Measurements from ENCODE around the gene NR0B2.

Gene NR0B2

GRCh38 chr1:26911399-26912146, 2.2 kb downstream of the NR0B2 start:
- no peak overlapping the region for H3K4me3 ChIP-seq (replicated peaks in 1 of 2; ENCODE audit: low read depth in 2 of 2, low read length in 2 of 2)
- DNase-seq (ENCODE audit: low read depth in 2 of 2), result no peak
- TF ChIP-seq CTCF (IDR thresholded peaks at IDR 0.05; ENCODE audit: low read depth, low read length), result no peak

DNA sequence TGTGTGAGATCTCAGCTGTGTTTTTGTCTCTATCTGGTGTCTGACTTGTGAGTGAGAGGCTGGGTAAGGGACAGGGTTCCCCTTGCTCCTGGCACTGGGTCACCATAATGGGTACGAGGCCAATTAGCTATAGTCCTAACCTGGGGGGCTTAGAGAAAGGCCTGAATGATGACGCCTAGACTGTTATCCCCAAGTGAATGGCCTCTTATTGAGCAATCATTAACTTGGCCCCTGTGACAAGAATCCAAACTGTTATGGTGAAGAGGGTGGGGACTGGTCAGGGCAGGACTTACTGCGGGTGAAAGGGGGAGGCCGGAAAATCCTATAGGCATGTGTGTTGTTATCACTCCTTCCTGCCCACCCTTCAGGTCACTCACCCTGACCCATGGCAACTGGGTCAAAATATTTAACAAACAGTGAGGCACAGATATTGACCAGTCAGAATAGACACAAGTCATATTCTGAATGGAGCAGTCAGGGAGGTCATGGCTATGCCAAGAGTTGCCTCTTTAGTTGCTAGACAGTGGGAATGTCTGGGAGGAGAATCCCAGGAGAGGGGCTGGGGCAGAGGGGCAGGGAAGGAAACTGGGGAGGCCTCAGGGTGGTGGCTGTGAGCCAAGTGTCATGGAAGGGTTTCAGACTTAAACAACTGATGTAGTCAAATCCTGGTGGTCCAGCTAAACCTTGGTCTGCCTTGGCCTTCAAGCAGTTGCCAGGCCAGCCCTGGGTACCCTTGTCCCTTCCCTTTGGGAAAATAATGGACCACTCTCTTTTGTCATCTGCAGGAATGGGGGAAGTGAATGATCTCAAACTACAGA, 3.2 kb downstream of the NR0B2 start:
- DNase-seq (ENCODE audit: low read depth in 2 of 2), result no peak
- TF ChIP-seq CTCF (IDR thresholded peaks at IDR 0.05; ENCODE audit: low read depth, low read length), result no peak
- H3K4me3 ChIP-seq (replicated peaks in 1 of 2; ENCODE audit: low read depth in 2 of 2, low read length in 2 of 2), result no peak overlapping the region

DNA sequence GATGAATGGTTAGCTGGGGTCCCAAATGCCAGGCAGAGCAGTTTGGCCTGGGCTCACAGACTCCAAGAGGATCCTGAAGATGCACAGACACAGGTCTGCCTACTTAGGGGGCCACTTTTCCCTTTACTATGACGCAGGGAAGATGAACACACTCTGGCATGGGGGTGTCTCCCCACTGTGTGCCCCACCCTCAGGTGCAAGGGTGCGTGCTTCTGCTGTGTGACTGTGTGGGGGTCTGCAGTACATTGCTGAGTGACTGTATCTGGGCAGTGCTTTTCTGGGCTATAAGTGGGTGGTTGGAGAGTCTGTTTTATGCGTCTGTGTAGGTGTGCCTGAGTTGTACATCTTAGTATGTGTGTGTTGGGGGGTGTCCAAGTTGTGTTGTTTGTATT, 3.8 kb downstream of the NR0B2 start:
- DNase-seq (ENCODE audit: low read depth in 2 of 2), result no peak
- no peak overlapping the region for H3K4me3 ChIP-seq (replicated peaks in 1 of 2; ENCODE audit: low read depth in 2 of 2, low read length in 2 of 2)
- no peak for TF ChIP-seq CTCF (IDR thresholded peaks at IDR 0.05; ENCODE audit: low read depth, low read length)

- peak; percentile 65 to 93 for DNase-seq (ENCODE audit: low read depth in 2 of 2)
- no peak overlapping the region for H3K4me3 ChIP-seq (replicated peaks in 1 of 2; ENCODE audit: low read depth in 2 of 2, low read length in 2 of 2)
- no peak for TF ChIP-seq CTCF (IDR thresholded peaks at IDR 0.05; ENCODE audit: low read depth, low read length)
These were observed 6.5 kb downstream of the NR0B2 start for GRCh38 chr1:26907071-26907917.

DNA sequence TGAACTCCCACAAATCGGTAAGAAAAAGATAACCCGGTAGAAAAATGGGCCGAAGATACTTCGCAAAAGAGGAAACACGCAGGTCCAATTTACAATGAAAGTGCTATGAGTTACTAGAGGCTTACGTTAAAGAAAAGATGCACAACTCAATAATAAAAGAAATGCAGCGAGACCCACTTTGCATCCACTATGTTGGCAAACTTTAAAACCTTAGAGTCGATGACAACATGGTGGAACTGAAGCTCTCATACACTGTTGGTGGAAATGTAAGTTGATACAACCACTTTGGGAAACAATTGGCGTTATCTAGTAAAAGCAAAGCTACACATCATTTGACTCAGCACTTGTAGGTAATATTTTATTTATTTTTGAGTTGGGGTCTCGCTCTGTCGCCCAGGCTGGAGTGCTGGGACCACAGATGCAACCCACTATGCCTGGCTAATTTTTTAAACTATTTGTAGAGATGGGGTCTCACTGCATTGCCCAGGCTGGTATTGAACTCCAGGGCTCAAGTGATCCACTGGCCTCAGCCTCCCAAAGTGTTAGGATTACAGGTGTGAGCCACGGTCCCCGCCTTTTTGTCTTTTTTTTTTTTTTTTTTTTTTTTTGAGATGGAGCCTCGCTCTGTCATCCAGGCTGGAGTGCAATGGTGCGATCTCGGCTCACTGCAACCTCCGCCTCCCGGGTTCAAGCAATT, 12.8 kb downstream of the NR0B2 start:
- DNase-seq (ENCODE audit: low read depth in 2 of 2), result no peak
- TF ChIP-seq CTCF (IDR thresholded peaks at IDR 0.05; ENCODE audit: low read depth, low read length), result no peak
- peak overlapping the region; percentile 94 to 98 for H3K4me3 ChIP-seq (replicated peaks in 1 of 2; ENCODE audit: low read depth in 2 of 2, low read length in 2 of 2)
